ENCODE measurements around the gene DLG2. TPM values are rescaled to one million over a fixed set of nuclear protein-coding genes. Genes with fewer than 3 reads are reported as not detected.
"Not testable (repeated sequence)": the region's sequence is repeated elsewhere in the genome, so short reads cannot be mapped to it uniquely, and the experiment has no call there.

The DLG2 gene
- total RNA-seq, 1 experiment from 2014 or later = 2.3 TPM

DNA sequence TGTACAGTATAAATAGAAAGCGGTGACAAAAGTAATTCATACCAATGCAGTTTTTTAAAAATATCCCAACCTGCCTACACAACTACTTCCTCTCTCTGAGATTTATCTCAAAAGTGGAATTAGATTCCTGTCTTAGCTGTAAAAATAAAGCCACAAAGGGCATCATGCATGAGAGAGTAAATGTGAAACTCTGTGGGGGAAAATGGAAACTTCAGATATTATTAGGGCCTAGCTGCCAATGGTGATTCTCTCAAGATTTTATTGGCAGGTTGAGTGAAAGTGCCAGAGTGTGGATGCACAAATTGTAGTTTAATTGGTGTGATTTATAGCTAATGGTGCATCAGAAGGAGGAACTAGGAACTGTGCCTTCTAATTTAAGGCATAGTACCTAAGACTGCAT is 1984.0 kb downstream of the DLG2 start:
- no peak for DNase-seq (ENCODE audit: low read depth)

DNA sequence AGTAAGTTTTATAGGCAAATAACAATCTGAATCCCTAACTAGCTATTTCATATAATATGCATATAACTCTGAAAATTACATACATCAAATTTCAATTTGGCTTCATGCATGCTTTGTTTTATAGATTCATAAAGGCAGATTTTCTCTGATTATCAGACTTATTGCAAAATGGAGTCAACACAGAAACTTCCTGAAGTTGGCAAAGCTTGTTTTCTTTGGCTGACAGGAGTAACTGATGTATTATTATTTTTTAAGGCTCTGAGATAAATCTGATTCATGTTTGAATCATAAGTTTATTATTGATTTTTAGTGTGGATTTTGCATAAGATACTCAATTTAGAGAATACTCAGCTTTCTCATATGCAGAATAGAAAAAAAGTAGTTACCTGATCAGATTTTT is 1984.6 kb downstream of the DLG2 start:
- no peak for DNase-seq (ENCODE audit: low read depth)

DNA sequence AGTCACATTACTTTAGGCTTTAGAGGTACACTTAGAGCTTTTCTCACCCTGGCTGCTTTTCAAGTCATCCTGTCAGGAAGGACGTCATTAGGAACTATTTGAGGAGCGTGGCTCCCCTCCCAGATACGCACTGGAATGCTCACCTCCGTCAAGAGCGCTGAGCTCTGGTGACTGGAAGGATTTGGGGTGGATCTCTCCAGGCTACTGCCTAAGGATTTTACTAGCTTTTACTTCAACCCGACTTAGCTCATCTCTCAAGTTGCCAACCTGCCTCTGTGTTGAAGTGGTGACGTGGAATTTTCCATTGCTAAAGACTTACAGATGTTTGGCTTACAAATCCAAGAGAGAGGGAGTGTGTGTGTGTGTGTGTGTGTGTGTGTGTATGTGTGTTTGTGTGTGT is 1985.6 kb downstream of the DLG2 start:
- DNase-seq (ENCODE audit: low read depth) = no peak

DNA sequence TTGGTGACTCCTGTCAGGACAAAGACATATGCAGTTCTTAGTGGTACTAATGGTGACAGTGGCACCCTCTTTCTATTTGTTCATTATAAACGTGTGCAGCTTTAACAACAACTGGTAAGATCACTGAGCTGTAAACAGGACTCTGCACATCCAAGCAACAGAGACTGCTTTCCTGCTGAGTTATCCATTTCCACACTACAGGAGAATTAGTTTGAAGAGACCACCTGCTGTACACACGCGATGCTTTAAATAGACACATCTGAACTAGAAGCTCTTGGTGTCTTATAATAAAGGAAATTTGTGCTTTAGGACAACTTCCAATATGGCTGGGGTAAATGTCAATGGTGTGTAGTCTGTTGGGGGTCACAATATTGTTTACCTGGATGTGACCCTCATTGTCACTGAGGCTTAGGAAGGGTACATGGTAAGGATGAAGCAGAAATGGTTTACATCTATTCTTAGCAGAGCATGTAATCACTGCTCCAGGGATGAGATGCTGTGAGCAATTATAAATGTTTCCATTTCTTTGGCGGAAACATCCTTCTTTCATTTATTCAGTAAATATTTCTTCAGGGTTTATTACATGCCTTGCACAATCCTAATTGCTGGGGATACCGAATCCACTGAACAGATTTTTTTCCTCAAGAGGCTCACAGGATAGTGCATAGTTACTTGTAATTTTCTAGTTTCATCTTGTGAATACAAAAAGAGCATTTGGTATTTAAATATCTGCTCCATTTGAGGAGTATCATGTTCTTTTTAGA is 1987.0 kb downstream of the DLG2 start:
- DNase-seq (ENCODE audit: low read depth) = no peak

DNA sequence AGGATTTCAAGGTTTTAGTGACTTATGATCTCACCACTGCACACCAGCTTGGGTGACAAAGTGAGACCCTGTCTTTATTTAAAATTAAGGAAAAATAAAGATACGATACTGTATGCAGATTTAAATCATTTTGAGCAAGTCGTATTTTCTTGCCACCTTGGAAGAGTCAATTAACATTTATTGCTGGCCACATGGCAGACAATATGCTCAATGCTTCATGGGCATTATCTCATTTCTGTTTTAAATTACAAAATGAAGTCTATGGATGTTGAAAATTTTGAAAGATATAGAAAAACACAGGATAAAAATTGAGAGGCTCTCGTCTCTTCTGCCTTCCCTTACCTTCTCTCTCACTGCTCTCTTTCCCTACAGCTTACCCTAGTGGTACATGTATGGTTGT is 1992.0 kb downstream of the DLG2 start:
- DNase-seq (ENCODE audit: low read depth) = no peak

DNA sequence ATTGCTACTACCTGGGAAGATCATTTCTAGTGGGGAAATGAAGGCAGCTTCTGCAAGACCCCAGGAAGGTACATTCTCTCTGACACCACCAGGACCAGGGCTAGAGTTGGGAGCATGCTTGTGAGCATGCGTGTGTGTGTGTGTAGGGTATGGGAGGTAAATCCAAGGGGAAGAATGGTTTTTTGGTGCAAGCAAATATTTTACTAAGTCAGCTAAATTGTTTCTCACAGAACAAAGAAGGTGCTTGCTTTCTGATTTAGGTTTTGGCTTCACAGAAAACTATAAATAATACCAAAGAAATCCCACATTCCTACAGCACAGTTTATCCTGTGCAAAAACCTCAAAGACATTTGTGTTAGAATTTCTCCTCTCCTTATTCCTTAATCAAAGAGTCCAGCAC is 1996.9 kb downstream of the DLG2 start:
- no peak for DNase-seq (ENCODE audit: low read depth)

DNA sequence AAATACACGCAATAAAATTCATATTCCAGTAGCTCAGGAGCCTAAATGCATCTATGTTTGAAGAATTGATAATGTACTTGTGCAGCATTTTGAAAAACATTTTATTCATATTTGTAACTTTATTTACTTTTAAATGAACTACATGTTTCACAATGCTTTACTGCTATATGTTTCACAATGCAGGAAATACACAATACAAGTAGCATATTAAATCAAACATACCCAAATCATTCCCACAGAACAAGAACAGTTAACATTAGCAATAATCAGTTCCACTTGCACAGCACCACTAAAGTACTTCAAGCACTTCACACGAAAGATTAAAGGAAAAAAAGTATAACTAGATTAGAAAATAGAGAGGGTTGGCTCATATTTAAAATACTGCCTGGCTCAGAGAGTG is 1997.4 kb downstream of the DLG2 start:
- no peak for DNase-seq (ENCODE audit: low read depth)

DNA sequence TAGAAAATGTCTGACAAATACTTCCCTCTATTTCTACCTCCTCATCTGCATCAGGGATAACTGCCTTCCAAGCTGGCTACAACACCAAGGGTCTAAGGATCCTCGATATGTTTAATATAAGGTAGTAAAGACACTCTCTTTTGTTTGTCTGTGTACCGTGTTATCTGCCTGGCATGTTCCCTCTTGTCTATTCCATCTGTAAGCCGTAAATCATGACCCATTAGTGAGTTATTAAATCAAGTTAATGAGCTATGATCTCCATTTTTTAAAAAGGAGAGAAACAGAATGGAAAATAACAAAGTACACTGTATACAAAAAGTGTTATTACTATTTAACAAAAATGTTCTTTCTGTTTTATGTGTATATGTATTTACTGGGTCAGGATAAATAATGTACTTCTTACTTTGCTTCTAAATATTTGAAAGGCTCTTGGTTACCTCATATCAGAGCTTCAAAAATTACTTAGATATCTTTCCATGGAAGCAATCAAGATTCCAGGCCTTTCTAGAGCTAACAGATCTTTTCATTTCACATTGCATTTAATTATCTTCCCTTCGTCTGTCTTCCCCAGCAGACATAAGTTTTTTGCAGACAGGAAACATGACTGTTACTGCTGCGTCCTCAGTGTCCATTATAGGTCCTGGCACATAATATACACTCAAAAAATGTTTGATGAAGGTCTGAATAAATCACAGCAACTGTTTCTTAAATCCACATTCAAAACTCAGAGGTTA is 1998.4 kb downstream of the DLG2 start:
- DNase-seq (ENCODE audit: low read depth) = no peak

DNA sequence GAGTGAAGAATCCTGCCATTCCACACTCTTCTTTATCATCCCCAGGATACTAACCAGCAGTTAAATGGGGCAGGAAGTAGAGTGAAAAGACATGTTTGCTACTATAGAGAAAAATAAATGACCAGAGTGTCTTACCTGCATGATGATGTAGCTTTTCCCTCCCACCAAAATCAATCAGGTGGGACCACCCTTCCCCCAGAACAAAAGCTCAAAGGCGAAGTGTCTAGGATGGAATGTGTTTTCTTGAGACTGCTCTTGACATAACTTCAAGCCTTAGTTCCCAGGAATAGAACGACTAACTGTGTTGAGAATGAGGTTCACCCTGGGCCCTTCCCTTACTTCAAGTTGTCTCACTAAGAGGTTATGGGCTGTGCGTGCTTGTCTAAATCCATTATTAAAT is 2001.8 kb downstream of the DLG2 start:
- DNase-seq (ENCODE audit: low read depth) = no peak

DNA sequence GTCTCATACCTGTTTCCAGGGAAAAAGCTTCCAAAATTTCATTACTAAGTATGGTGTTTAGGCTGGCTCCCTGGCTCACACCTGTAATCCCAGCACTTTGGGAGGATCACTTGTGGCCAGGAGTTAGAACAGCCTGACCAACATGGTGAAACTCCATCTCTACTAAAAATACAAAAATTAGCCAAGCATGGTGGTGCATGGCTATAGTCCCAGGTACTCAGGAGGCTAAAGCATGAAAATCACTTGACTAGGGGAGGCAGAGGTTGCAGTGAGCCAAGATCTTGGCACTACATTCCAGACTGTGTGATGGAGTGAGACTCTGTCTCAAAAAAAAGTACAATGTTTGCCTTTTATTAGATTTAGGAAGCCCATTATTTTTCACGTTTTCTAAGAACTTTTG is 2009.5 kb downstream of the DLG2 start:
- no peak for DNase-seq (ENCODE audit: low read depth)

DNA sequence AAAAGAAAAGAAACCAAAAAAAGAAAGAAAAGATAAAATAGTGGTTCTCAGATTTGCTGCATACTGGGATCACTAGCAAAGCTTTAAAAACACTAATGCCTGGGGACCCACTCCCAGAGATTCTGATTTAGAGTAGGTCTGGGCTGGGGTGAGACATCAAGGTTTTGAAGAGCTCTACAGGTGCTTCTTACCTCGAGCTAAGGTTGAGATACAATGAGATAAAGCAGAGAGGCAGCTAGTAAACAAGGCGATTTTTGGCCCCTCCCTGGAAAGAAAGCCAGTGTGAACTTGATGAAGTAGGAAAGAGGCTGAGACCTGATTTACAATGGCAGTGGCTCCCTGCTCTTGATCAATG is 2013.4 kb downstream of the DLG2 start:
- no peak for DNase-seq (ENCODE audit: low read depth)

DNA sequence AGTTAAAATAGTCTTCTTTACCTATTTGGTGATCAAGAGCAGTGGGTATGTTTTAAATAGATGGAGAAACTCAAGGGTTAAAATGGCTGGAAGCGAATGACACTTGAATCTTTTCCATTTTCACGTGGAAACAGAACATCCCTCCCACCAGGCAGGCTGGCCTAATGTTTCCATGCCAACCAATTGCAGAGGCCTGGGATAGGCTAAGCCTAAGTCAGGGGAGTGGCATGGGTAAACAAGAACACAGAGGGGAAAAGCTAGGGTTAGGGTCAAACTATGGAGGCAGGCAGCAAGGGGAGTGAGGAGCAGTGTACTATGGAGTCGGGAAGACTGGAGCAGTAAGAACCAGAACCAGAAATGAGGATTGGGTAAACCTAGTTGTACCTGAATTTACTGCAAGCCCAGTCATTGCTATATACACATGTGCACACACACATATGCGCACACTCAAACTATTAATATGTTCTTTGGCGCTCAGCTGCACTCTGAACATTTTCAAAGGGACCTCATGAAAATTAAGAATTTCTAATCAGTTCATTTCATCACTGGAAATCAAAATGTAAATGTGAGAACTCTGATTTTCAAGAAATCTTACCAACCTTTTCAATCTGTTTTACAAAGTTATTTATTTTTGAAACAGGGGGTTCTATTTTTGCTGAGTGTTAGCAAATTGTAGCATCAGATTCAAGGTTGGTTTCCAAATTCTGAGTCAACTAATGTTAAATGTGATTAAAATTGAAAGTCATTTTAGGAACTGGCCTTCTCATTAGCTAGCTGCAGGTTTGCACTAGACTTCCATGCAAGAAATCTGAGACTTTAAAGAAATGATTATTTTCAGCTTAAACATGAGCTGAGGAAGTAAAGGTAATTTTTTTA is 2014.0 kb downstream of the DLG2 start:
- no peak for DNase-seq (ENCODE audit: low read depth)

DNA sequence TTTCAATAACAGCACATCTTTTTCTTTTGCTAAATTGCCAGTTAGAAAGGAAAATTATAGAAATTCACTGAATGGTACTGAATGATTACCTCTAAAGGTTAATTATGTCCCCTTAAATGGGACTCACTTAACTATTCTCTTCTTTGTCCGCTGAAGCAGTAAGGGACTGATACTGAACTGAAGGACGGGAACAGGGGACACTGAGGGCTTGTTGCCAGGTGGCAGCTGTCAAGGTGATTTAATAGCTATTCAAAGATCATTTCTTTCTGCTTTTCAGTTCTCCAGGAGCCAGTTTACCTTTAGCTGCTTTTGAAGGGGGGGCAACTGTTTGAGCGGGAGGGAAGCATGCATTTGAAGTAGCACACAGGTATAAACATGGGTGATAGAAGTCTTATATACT is 2015.5 kb downstream of the DLG2 start:
- no peak for DNase-seq (ENCODE audit: low read depth)

DNA sequence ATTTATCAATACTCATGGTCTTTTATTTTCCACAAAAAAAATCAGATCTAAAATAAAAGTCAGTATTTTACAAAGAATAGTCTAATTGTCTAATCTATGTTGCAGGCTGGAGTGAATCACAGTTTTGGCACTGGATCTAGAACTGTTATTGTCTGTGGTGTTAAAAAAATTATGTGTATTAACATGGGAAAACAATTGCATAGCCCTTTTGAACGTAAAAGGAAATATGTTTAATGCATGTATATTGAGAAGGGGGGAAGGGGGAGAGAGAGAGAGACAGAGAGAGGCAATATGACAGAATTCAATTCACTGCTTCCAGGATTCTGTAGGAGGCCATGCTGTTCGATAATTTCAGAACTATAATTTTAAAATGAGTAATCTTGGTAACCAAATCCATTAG is 2016.1 kb downstream of the DLG2 start:
- DNase-seq (ENCODE audit: low read depth) = no peak

DNA sequence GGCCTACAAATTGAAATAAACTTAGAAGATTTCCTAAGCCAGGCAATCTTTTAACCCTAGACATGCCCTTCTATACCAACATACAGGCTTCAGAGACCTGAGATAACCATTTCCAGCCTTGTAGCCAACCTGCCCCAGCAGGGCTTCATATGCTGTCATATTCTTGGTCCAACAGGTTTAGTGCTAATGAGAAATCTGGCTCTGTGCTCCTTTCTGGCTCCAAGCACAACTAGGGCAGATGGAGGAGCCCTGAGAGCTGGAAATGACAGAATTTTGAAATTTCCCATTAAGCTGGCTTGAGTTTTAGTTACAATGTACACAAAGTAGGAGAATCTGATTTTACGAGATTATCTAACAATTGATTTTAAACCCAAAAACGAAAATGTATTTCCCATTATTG is 2018.0 kb downstream of the DLG2 start:
- DNase-seq (ENCODE audit: low read depth) = no peak

DNA sequence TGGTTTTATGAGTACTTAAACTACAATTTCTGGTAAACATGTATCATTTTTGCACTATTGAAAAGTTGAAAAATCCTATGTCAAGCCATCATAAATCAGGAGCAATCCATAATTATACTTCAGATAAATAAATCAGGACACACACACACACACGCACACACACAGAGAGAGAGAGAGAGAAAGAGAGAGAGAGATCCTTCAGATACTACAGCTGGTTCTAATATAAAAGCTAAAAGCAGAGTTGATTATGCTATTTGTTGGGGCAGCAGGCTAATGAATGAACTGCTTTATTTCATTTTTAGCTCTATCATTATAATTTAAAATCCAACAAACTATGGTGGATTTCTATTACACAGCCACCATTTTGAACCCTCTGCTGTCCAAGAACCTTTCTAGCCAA is 2018.6 kb downstream of the DLG2 start:
- no peak for DNase-seq (ENCODE audit: low read depth)

DNA sequence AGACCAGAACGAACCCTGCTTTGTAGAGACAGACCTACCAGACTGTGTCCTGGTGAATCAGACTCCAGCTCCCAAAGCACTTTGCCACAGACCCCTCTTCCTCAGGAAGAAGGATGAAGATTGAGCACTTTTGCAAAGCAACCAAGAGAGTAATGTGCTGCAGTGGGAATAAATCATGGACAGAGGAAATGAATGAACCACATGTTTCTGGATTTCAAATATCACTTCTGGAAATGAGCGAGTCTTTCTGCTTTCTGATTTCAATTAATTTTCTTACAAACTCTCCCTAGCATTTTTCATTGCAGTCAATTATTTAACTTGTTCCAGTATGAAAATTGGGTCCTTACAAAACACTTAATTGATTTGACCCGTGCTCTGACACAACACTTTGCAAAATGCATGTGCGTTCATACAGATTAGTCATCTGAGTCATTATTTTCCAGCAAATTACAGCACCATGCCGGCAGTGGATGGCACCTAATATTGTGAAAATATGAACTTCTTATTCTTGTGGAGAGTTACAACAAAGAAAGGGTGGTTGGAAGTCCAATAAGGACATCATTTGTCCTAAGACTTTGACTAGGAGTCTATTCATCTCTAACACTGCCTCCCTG is 2025.1 kb downstream of the DLG2 start:
- no peak for DNase-seq (ENCODE audit: low read depth)

DNA sequence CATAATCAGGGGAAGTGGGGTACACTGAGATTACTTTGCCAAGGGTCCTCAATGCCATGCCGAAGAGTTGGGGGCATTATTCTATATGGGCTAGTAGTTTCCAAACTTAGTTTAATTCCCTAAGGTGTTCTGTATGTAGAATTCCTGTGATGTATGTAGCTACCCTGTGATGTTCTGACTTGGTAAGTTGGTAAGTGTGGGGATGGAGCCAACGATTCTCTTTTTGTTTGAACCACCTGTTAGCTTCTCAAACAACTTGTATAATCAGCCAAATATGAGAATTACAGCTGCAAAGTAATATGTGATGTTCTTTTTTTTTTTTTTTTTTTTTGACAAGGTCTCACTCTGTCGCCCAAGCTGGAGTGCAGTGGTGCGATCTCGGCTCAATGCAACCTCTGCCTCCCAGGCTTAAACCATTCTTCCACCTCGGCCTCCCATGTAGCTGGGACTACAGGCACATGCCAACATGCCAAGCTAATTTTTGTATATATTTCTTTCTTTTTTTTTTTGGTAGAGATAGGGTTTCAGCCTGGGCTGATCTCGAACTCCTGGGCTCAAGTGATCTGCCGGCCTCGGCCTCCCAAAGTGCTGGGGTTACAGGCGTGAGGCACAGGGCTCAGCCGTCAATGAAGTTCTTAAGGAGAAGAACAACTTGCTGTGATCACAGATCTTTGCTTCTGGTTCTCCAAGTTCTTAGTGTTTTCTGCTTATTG is 2025.8 kb downstream of the DLG2 start:
- no peak for DNase-seq (ENCODE audit: low read depth)

DNA sequence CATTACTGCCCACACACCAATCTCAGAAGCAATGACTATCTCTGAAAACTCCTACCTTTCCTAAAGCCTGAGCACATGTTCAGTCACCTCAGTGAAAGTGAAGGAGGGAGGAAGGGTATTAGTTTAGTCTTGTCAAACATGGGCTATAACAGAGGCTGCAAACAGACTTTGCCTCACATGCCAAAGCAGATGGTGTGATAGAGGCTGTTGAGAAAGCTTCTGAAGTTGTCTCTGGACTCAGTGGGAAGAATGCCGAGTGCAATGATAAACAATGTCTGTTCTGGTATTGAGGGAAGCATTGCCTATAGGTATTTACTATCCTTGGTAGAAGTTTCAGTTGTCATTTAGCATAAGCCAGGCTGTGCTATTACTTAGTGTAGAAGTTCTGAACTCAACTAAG is 2026.5 kb downstream of the DLG2 start:
- DNase-seq (ENCODE audit: low read depth) = no peak

DNA sequence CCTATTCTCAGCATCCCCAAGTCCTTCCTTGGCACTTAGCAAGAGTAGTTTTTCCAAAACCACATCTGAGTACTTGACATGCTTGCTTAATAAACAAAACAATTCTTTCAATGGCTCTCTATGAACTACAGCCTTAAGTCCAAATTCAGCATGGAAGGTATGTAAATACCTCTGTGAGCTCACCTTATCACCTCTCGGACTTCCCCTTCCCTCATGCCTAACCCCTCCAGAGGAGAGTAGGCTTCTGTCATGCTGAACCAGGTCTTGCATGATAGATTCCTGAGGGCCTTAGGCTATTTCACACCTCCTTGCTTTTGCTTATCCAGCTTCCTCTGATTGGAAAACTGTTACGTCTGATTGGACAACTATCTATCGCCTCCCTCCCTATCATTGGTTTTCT is 2028.1 kb downstream of the DLG2 start:
- no peak for DNase-seq (ENCODE audit: low read depth)

DNA sequence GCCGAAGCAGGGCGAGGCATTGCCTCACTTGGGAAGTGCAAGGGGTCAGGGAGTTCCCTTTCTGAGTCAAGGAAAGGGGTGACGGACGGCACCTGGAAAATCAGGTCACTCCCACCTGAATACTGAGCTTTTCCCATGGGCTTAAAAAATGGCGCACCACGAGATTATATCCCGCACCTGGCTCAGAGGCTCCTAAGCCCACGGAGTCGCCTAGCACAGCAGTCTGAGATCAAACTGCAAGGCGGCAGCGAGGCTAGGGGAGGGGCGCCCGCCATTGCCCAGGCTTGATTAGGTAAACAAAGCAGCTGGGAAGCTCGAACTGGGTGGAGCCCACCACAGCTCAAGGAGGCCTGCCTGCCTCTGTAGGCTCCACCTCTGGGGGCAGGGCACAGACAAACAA is 2039.3 kb downstream of the DLG2 start:
- DNase-seq (ENCODE audit: low read depth) = not testable (repeated sequence)
